LoVo (cell line): ENCODE measurements around the gene DCHS1.

Experiments used
- DNase-seq: peaks from one replicate; pipeline ENCODE4 v3.0.0-alpha.2; 2016; ENCODE audit warnings: low spot score

DCHS1 gene

GRCh38 chr11:6612213-6613041 lies 43.2 kb downstream of the DCHS1 start, which contains the start of gene TAF10:
Gene TAF10, minus strand, starts transcription at chr11:6612216. Its CDS starts 27 bp downstream, at chr11:6612189.
- DNase-seq: peak; percentile 93

GRCh38 chr11:6611963-6612212 lies 43.7 kb downstream of the DCHS1 start:
- no peak for DNase-seq

GRCh38 chr11:6611092-6611962 lies 44.3 kb downstream of the DCHS1 start:
- DNase-seq: no peak

GRCh38 chr11:6610591-6610990 lies 45.0 kb downstream of the DCHS1 start:
- DNase-seq: no peak

GRCh38 chr11:6609502-6610015 lies 46.0 kb downstream of the DCHS1 start:
- no peak for DNase-seq

GRCh38 chr11:6608726-6609501 lies 46.7 kb downstream of the DCHS1 start:
- DNase-seq: no peak

GRCh38 chr11:6608011-6608410 lies 47.6 kb downstream of the DCHS1 start:
- DNase-seq: no peak

GRCh38 chr11:6607190-6607795 lies 48.3 kb downstream of the DCHS1 start:
- no peak for DNase-seq

- peak; percentile 92 for DNase-seq
These were observed 49.0 kb downstream of the DCHS1 start for GRCh38 chr11:6606471-6607189.

GRCh38 chr11:6604790-6605189 lies 50.8 kb downstream of the DCHS1 start:
- DNase-seq: no peak

- peak; percentile 28 for DNase-seq
These were observed 51.5 kb downstream of the DCHS1 start for GRCh38 chr11:6604081-6604626.

GRCh38 chr11:6603287-6604080 lies 52.1 kb downstream of the DCHS1 start, which contains the start of the genes ILK and RRP8:
Gene ILK, plus strand, starts transcription at chr11:6603774. Its CDS starts 498 bp downstream, at chr11:6604272.
Gene RRP8, minus strand, starts transcription at chr11:6603616. Its CDS starts 114 bp downstream, at chr11:6603502.
- DNase-seq: peak; percentile 88

GRCh38 chr11:6602096-6602940 lies 53.3 kb downstream of the DCHS1 start:
- DNase-seq: no peak

GRCh38 chr11:6601041-6601461 lies 54.6 kb downstream of the DCHS1 start:
- no peak for DNase-seq

- DNase-seq: no peak
These were observed 55.7 kb downstream of the DCHS1 start for GRCh38 chr11:6599881-6600390.

- no peak for DNase-seq
These were observed 56.2 kb downstream of the DCHS1 start for GRCh38 chr11:6599449-6599848.

GRCh38 chr11:6598555-6598954 lies 57.1 kb downstream of the DCHS1 start:
- DNase-seq: no peak

- DNase-seq: no peak
These were observed 59.3 kb downstream of the DCHS1 start for GRCh38 chr11:6596239-6596877.
